HepG2 (cell line): Measurements from ENCODE around the gene C16orf89. TPM values are rescaled to one million over a fixed set of nuclear protein-coding genes. Genes with fewer than 3 reads are reported as not detected.

Source experiments
- RARA ChIP-seq: IDR thresholded peaks from 2 replicates; pipeline ENCODE4 v1.6.1; 2016; ENCODE audit warnings: missing genetic modification reagents, missing compliant biosample characterization
- SOX5 ChIP-seq: IDR thresholded peaks from 2 replicates; pipeline ENCODE4 v1.6.1; 2016; ENCODE audit warnings: borderline replicate concordance
- TBL1XR1 ChIP-seq: fragments of 150-350 bp; IDR thresholded peaks from 2 replicates; pipeline ENCODE4 v1.6.1; 2014; ENCODE audit warnings: borderline replicate concordance, low read length; ENCODE audit not compliant: partially characterized antibody
- ZBED4 ChIP-seq: sonication (generic); formaldehyde crosslinking; IDR thresholded peaks from 2 replicates; pipeline ENCODE4 v1.4.0; 2020; ENCODE audit warnings: missing genetic modification reagents, borderline replicate concordance
- ZNF33B ChIP-seq: sonication (generic); formaldehyde crosslinking; IDR thresholded peaks from 2 replicates; pipeline ENCODE4 v1.5.1; 2020; ENCODE audit warnings: mild to moderate bottlenecking, missing genetic modification reagents
- ZNF564 ChIP-seq: sonication (generic); formaldehyde crosslinking; IDR thresholded peaks from 2 replicates; pipeline ENCODE4 v1.8.1; 2023; ENCODE audit warnings: mild to moderate bottlenecking, missing genetic modification reagents
- ZNF614 ChIP-seq: IDR thresholded peaks from 2 replicates; pipeline ENCODE4 v1.6.1; 2018; ENCODE audit warnings: missing biosample characterization, missing genetic modification reagents, inconsistent platforms, borderline replicate concordance
- ZNF703 ChIP-seq: sonication (generic); formaldehyde crosslinking; IDR thresholded peaks from 2 replicates; pipeline ENCODE4 v1.5.1; 2020; ENCODE audit warnings: missing genetic modification reagents, mild to moderate bottlenecking, moderate library complexity, borderline replicate concordance
- ZNF768 ChIP-seq: sonication (generic); formaldehyde crosslinking; IDR thresholded peaks from 2 replicates; pipeline ENCODE4 v1.4.0; 2020; ENCODE audit warnings: missing genetic modification reagents
- ZNF775 ChIP-seq: sonication (generic); formaldehyde crosslinking; IDR thresholded peaks from 2 replicates; pipeline ENCODE4 v1.4.0; 2020; ENCODE audit warnings: missing genetic modification reagents, mild to moderate bottlenecking, moderate library complexity, borderline replicate concordance
- ZZZ3 ChIP-seq: sonication (generic); formaldehyde crosslinking; IDR thresholded peaks from 2 replicates; pipeline ENCODE4 v1.4.0; 2020; ENCODE audit warnings: missing genetic modification reagents, mild to moderate bottlenecking, borderline replicate concordance
- polyA plus RNA-seq, 8 experiments: library from polyadenylated mRNA; depleted of rRNA in 3 of 8; stranded (reverse) in 7 of 8; unstranded in 1 of 8; fragments of >200 nt; fragmentation: Illumina TruSeq in 4 of 8; extraction: Trizol in 4 of 8; gene quantifications; 2 replicates each; pipeline versions ENCODE4 v1.2.1 to v1.2.3, GENCODE V29; 2011 to 2016; ENCODE audit warnings: low read depth in 4 of 8, missing spikeins in 1 of 8, mixed read lengths in 1 of 8; ENCODE audit not compliant: insufficient read depth in 1 of 8
- total RNA-seq, 5 experiments: library from RNA; depleted of rRNA; stranded (reverse); fragments of >200 nt; fragmentation: Illumina TruSeq; extraction: Trizol; gene quantifications; 2 replicates each; pipeline ENCODE4 v1.2.3, GENCODE V29; 2016; ENCODE audit warnings: low read depth in 1 of 5
- TF ChIP-seq, protein P1 (sequence below): sonication (generic); formaldehyde crosslinking; IDR thresholded peaks from 2 replicates; pipeline ENCODE4 v1.8.0; 2023; ENCODE audit warnings: mild to moderate bottlenecking, missing genetic modification reagents
- TF ChIP-seq, protein P2 (sequence below): sonication (generic); formaldehyde crosslinking; IDR thresholded peaks from 2 replicates; pipeline ENCODE4 v1.5.0; 2020; ENCODE audit warnings: mild to moderate bottlenecking, missing genetic modification reagents

The C16orf89 gene
- total and polyA plus RNA-seq, 2 of the 13 experiments (the other 11 are each of a cell fraction or from before 2014, with no cell fraction given), result 1.9 to 3.4 TPM

- TF ChIP-seq, protein P1, sequence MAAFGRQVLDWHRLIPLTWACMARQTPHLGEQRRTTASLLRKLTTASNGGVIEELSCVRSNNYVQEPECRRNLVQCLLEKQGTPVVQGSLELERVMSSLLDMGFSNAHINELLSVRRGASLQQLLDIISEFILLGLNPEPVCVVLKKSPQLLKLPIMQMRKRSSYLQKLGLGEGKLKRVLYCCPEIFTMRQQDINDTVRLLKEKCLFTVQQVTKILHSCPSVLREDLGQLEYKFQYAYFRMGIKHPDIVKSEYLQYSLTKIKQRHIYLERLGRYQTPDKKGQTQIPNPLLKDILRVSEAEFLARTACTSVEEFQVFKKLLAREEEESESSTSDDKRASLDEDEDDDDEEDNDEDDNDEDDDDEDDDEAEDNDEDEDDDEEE (CRISPR knock-in tag), result no peak
- TF ChIP-seq SOX5 (CRISPR knock-in tag) (no peak), ZZZ3 (CRISPR knock-in tag) (no peak), TBL1XR1 (no peak), ZNF768 (CRISPR knock-in tag) (0 out of 2 replicates have a peak, but pooled peaks have one; percentile 52), ZNF775 (no peak), RARA (CRISPR knock-in tag) (peak; percentile 49; the same call in 1 of the 2 replicates), ZBED4 (CRISPR knock-in tag) (no peak), ZNF564 (no peak), ZNF33B (CRISPR knock-in tag) (0 out of 2 replicates have a peak, but pooled peaks have one; percentile 25), ZNF703 (CRISPR knock-in tag) (no peak), ZNF614 (peak; percentile 35; the same call in 1 of the 2 replicates)
- TF ChIP-seq, protein P2, sequence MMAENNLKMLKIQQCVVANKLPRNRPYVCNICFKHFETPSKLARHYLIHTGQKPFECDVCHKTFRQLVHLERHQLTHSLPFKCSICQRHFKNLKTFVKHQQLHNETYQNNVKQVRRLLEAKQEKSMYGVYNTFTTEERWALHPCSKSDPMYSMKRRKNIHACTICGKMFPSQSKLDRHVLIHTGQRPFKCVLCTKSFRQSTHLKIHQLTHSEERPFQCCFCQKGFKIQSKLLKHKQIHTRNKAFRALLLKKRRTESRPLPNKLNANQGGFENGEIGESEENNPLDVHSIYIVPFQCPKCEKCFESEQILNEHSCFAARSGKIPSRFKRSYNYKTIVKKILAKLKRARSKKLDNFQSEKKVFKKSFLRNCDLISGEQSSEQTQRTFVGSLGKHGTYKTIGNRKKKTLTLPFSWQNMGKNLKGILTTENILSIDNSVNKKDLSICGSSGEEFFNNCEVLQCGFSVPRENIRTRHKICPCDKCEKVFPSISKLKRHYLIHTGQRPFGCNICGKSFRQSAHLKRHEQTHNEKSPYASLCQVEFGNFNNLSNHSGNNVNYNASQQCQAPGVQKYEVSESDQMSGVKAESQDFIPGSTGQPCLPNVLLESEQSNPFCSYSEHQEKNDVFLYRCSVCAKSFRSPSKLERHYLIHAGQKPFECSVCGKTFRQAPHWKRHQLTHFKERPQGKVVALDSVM, result peak; percentile 99
- TF ChIP-seq, all 625 proteins: peak for 22
Observed at GRCh38 chr16:5001571-5001970, 64.2 kb downstream of the C16orf89 start (continued).
